Lung (tissue), 12 donors: ENCODE measurements around the gene PRG2. TPM values are rescaled to one million over a fixed set of nuclear protein-coding genes. Genes with fewer than 3 reads are reported as not detected.

ENCODE experiments used
- ATAC-seq: fragments of 200-7000 bp; cut with Tn5 transposase; one replicate; pipeline ENCODE4 v1.9.1; 2020; ENCODE audit warnings: moderate number of reproducible peaks; ENCODE audit not compliant: insufficient read depth, low FRiP score
- DNase-seq, 3 donors: peaks; one replicate each; pipeline ENCODE4 v3.0.0-alpha.2; 2013 to 2017
- H3K27ac ChIP-seq, 2 donors: one replicate each; pipeline ENCODE4 v1.5.1; 2013; ENCODE audit warnings: mild to moderate bottlenecking in 2 of 2, moderate library complexity in 2 of 2, control low read depth in 1 of 2, inconsistent platforms in 1 of 2, low read depth in 1 of 2, low read length in 1 of 2
- H3K27me3 ChIP-seq, 3 donors: one replicate each; pipeline ENCODE4 v1.5.1; 2013; ENCODE audit warnings: low read length in 2 of 3; ENCODE audit not compliant: control insufficient read depth in 3 of 3, insufficient read depth in 3 of 3
- H3K36me3 ChIP-seq, 4 donors: one replicate each; pipeline ENCODE4 v1.5.1; 2013; ENCODE audit warnings: low read length in 4 of 4, mild to moderate bottlenecking in 1 of 4, moderate library complexity in 1 of 4; ENCODE audit not compliant: control insufficient read depth in 4 of 4, insufficient read depth in 4 of 4
- H3K4me1 ChIP-seq, 5 donors: one replicate each; pipeline ENCODE4 v1.5.1; 2013; ENCODE audit warnings: low read length in 5 of 5, mild to moderate bottlenecking in 2 of 5, moderate library complexity in 1 of 5; ENCODE audit not compliant: control insufficient read depth in 5 of 5, insufficient read depth in 5 of 5
- H3K4me3 ChIP-seq: one replicate; pipeline ENCODE4 v1.5.1; 2013; ENCODE audit warnings: mild to moderate bottlenecking, control low read depth, moderate library complexity
- H3K9ac ChIP-seq, 2 donors: one replicate each; pipeline ENCODE4 v1.5.1; 2013; ENCODE audit warnings: low read length in 2 of 2, control low read depth in 1 of 2; ENCODE audit not compliant: insufficient read depth in 1 of 2
- H3K9me3 ChIP-seq, 4 donors: one replicate each; pipeline ENCODE4 v1.5.1; 2013; ENCODE audit warnings: low read length in 3 of 4, mild to moderate bottlenecking in 1 of 4, moderate library complexity in 1 of 4; ENCODE audit not compliant: control insufficient read depth in 4 of 4, insufficient read depth in 3 of 4
- CTCF ChIP-seq: IDR thresholded peaks from 2 replicates; pipeline ENCODE4 v1.5.1; 2012; ENCODE audit warnings: mild to moderate bottlenecking; ENCODE audit errors: control extremely low read depth, extremely low read depth
- WGBS, 2 donors: extraction: QIAGEN DNeasy Blood & Tissue Kit; methylation state at CpG; one replicate each; pipeline ENCODE4 v1.1.7; 2013; 5-methylcytosine and 5-hydroxymethylcytosine counted together
- polyA plus RNA-seq, 2 donors: library from polyadenylated mRNA; stranded (reverse); fragments of 200-250 nt; gene quantifications; one replicate each; pipeline ENCODE4 v1.2.1, GENCODE V29; 2013
- total RNA-seq, 2 donors: library from RNA; depleted of rRNA in 1 of 2; stranded (reverse); fragments of >200 nt in 1 of 2; gene quantifications; one replicate each; pipeline ENCODE4 v1.2.1, GENCODE V29; 2014 to 2021
- donor health status: control.
- donor health status: control.
- donor health status: Bipolar disorder and iron deficiency.
- donor health status: healthy.
- donor health status: DM: yes; HTN: yes; CAD: no.

Gene PRG2
- total and polyA plus RNA-seq, 4 donors: 0.68 to 5.3 (median 0.83) TPM

GRCh38 chr11:57379732-57380131, 10.7 kb downstream of the PRG2 start:
- WGBS, 2 donors: 31 to 34% methylated on average over 10 of the region's 10 CpGs
- Histone ChIP-seq H3K36me3 (no peaks in the 10 kb centered on the region), H3K27me3 (peaks cover 0 to 3% (median 2%) of the 10 kb centered on the region in 3 donors), H3K9ac (no peak overlapping the region), H3K4me3 (no peak overlapping the region), H3K9me3 (peaks cover 0 to 5% (median 0%) of the 10 kb centered on the region in 4 donors), H3K27ac (no peak overlapping the region), H3K4me1 (no peaks in the 10 kb centered on the region)
- ATAC-seq: no peak
- TF ChIP-seq CTCF: no peak
- peak in 1 of 3 donors; percentile 32 for DNase-seq

GRCh38 chr11:57378186-57378585, 12.3 kb downstream of the PRG2 start:
- ATAC-seq: no peak
- Histone ChIP-seq H3K4me3 (no peak overlapping the region), H3K4me1 (no peaks in the 10 kb centered on the region), H3K9me3 (peaks cover 0 to 5% (median 0%) of the 10 kb centered on the region in 4 donors), H3K27ac (no peak overlapping the region), H3K9ac (no peak overlapping the region), H3K36me3 (no peaks in the 10 kb centered on the region), H3K27me3 (peaks cover 0 to 2% (median 0%) of the 10 kb centered on the region in 3 donors)
- DNase-seq: no peak
- no peak for TF ChIP-seq CTCF

GRCh38 chr11:57377107-57377506, 13.3 kb downstream of the PRG2 start:
- no peaks in the 10 kb centered on the region for H3K4me1 ChIP-seq
- peaks cover 0 to 5% (median 0%) of the 10 kb centered on the region in 4 donors for H3K9me3 ChIP-seq
- TF ChIP-seq CTCF: no peak
- 69 to 87% methylated on average over 5 of the region's 5 CpGs for WGBS, 2 donors
- H3K9ac ChIP-seq: no peak overlapping the region
- peaks cover 0 to 2% (median 0%) of the 10 kb centered on the region in 3 donors for H3K27me3 ChIP-seq
- no peaks in the 10 kb centered on the region for H3K36me3 ChIP-seq
- no peak for ATAC-seq
- H3K27ac ChIP-seq: no peak overlapping the region
- no peak overlapping the region for H3K4me3 ChIP-seq
- DNase-seq: no peak
